ENCODE measurements around the gene MEGF6. TPM values are rescaled to one million over a fixed set of nuclear protein-coding genes. Genes with fewer than 3 reads are reported as not detected.

MEGF6 gene
- total RNA-seq, 1 experiment from 2014 or later, result 14.3 TPM

DNA sequence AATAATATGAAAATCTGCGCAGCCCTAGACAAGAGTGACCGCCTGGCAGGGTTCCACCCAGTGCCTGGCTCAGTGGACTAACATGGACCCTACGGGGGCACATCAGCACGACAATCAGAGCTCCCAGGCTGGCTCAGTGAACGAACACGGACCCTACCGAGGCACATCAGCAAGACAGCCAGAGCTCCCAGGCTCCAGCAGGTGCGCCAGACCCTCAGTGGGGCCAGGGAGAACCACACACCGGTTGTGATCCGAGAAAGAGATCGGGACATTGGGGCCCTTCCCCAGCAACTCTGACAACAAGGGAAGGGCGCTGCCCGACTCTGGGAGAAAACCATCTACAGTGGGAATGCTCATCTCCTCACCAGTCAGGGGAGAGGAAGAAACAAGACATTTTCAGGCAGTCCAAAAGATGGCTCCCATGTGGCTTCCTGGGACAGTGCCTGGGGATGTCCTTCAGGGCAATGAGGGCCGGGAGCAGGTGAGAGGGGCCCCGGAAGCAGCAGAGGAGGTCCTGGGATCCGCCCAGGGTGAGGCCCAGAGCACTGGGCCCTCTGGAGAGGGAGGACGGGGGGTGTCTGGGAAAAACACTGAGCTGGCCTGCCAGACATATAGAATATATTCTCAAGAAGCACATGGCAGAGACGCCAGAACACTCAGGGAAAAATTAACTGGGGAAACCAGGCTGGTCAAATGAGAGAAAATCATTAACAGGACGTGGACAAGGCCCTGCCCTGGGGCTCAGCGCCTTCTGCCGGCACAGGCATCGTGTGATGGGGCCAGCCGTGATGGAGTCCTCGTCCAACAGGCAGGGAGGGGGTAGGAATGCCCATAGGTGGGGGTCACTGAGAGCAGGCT lies 152.0 kb downstream of the MEGF6 start:
- Mint-ChIP-seq H3K36me3 (ENCODE audit: insufficient read depth, unreplicated experiment) (no peaks in the 10 kb centered on the region), H3K27ac (ENCODE audit: low read depth, unreplicated experiment) (no peak overlapping the region), H3K4me1 (ENCODE audit: insufficient read depth, unreplicated experiment) (no peaks in the 10 kb centered on the region), H3K9me3 (ENCODE audit: unreplicated experiment) (no peaks in the 10 kb centered on the region), H3K27me3 (ENCODE audit: insufficient read depth, unreplicated experiment) (no peaks in the 10 kb centered on the region), H3K4me3 (ENCODE audit: unreplicated experiment) (no peak overlapping the region)
- intact Hi-C loops (cut with micrococcal nuclease), result no loop called here
- ChIA-PET POLR2A (interaction anchor here (0.6 to 0.7 kb wide), 2 partner anchors 29 to 1664 kb away, joined by 3 read pairs; no protein-coding TSS in a partner anchor), CTCF (interaction anchor here (0.8 kb wide), 1 partner anchor 23 kb away, joined by 4 read pairs; no protein-coding TSS in a partner anchor)
- TF ChIP-seq, protein P1, sequence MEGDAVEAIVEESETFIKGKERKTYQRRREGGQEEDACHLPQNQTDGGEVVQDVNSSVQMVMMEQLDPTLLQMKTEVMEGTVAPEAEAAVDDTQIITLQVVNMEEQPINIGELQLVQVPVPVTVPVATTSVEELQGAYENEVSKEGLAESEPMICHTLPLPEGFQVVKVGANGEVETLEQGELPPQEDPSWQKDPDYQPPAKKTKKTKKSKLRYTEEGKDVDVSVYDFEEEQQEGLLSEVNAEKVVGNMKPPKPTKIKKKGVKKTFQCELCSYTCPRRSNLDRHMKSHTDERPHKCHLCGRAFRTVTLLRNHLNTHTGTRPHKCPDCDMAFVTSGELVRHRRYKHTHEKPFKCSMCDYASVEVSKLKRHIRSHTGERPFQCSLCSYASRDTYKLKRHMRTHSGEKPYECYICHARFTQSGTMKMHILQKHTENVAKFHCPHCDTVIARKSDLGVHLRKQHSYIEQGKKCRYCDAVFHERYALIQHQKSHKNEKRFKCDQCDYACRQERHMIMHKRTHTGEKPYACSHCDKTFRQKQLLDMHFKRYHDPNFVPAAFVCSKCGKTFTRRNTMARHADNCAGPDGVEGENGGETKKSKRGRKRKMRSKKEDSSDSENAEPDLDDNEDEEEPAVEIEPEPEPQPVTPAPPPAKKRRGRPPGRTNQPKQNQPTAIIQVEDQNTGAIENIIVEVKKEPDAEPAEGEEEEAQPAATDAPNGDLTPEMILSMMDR (IDR thresholded peaks at IDR 0.05; ENCODE audit: unreplicated experiment), result no peak
- DNase-seq (ENCODE audit: unreplicated experiment), result no peak
- BruUV-seq (replicated peaks), result no TSS peak

DNA sequence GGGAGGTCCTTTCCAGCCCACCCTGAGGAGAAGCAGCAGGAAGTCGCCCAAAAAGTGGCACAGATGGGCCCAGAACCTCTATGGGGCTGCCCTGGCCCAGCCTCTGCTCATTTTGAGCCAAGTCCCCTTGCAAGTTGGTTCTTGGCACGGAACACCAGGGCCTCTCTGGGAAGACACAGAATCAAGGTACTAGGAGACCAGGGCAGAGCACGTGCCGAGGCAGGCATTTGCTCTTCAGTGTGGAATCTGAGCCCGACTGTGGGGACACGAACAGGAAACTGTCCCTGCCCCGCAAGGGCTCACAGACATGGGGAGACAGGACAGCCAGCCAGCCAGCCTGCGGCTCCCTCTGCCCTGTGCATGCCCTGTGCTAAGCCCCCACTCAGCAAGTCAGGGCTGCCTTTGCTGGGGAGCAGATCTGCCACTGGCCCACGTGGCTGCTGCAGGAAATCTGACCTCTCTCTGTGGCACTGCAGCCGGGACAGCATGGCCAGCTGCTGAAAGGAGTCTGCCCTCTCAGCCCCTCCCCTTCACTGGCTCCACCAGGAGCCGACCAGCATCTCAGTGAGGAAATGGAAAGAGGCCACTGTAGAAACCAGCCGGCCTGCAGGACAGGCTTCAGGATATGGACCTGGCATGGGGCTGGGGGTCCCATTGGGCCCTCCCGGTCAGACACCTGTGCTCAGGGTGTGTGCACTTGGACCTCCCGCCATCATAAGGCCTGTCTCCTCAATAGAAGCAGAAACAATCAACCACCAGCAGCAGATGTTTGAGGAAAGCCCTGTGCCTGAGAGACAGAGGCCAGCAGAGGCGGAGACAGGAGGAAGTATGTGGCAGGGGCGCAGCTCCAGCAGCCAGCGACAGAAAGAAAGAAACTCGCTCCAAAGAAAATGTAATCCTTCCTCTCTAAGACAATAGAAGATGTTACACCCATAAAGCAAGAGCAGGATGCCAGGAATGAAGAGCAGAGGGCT lies 153.1 kb downstream of the MEGF6 start:
- TF ChIP-seq, protein P1 (IDR thresholded peaks at IDR 0.05; ENCODE audit: unreplicated experiment), result no peak
- ChIA-PET CTCF (no interaction called here), POLR2A (no interaction called here)
- Mint-ChIP-seq H3K4me1 (ENCODE audit: insufficient read depth, unreplicated experiment) (no peaks in the 10 kb centered on the region), H3K27me3 (ENCODE audit: insufficient read depth, unreplicated experiment) (no peaks in the 10 kb centered on the region), H3K27ac (ENCODE audit: low read depth, unreplicated experiment) (no peak overlapping the region), H3K9me3 (ENCODE audit: unreplicated experiment) (no peaks in the 10 kb centered on the region), H3K36me3 (ENCODE audit: insufficient read depth, unreplicated experiment) (no peaks in the 10 kb centered on the region), H3K4me3 (ENCODE audit: unreplicated experiment) (no peak overlapping the region)
- DNase-seq (ENCODE audit: unreplicated experiment), result no peak
- intact Hi-C loops (cut with micrococcal nuclease), result no loop called here
- BruUV-seq (replicated peaks), result no TSS peak

DNA sequence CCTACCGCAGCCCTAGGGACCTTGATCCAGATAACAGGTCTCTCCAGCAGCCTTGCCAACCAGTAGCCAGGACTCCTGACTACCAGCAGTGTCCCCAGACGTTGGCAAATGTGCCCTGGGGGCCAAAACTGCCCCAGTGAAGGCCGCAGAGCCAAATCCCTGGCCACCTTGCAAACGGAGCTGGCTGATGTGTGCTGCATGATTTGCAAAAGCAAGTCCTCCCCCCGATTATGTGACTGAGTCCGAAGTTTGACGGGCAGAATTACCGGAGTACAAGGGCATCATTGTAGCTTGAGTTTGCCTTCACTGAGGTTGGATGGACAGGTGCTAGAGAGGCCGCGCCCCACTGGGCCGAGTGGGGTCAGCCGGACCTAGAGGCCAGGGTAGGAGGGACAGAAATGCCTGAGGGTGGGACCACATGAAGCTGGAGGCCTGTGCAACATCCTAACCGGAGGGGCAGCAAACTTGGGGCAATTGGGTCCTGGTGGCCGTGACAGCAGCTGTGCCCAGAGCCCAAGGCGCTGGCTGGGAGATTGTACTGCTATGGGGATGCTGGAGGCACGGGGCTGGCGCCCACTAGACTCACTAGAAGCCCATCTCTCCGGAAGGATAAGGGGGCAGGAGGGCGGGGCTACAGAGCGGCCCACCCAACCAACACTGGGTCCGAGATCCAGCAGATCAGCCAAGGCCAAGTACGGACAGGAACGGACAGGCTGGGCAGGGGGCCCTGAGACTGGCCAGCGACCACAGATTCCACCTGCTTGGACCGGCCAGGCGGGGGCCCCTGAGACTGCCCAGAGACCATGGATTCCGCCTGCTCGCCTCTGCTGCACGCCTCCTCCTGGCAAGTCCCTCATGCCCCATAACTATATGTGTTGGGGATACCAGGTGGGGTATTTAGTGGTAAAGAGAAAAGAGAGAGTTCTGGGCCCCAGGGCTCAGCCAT lies 154.1 kb downstream of the MEGF6 start:
- TF ChIP-seq, protein P1 (IDR thresholded peaks at IDR 0.05; ENCODE audit: unreplicated experiment), result no peak
- Mint-ChIP-seq H3K27me3 (ENCODE audit: insufficient read depth, unreplicated experiment) (no peaks in the 10 kb centered on the region), H3K36me3 (ENCODE audit: insufficient read depth, unreplicated experiment) (no peaks in the 10 kb centered on the region), H3K4me3 (ENCODE audit: unreplicated experiment) (no peak overlapping the region), H3K4me1 (ENCODE audit: insufficient read depth, unreplicated experiment) (no peaks in the 10 kb centered on the region), H3K27ac (ENCODE audit: low read depth, unreplicated experiment) (no peak overlapping the region), H3K9me3 (ENCODE audit: unreplicated experiment) (no peaks in the 10 kb centered on the region)
- ChIA-PET CTCF (interaction anchor here (1.4 to 1.6 kb wide), 2 partner anchors 26 to 34 kb away, joined by 6 to 7 read pairs; no protein-coding TSS in a partner anchor), POLR2A (no interaction called here)
- BruUV-seq (replicated peaks), result no TSS peak
- intact Hi-C loops (cut with micrococcal nuclease), result no loop called here
- DNase-seq (ENCODE audit: unreplicated experiment), result no peak

Data from MCF 10A (cell line).